Esophagus squamous epithelium (tissue), 4 donors: ENCODE measurements around the gene ZNF548.

Experiments
- CTCF ChIP-seq, 6 experiments: fragments of 450-650 bp in 4 of 6; fragments of 200-600 bp in 2 of 6; sonication (generic) in 2 of 6; IDR thresholded peaks; one replicate each; pipeline ENCODE4 v1.5.1; 2016 to 2019; ENCODE audit warnings: antibody characterized with exemption in 6 of 6, mild to moderate bottlenecking in 4 of 6, moderate library complexity in 4 of 6
- POLR2A ChIP-seq, 4 donors: fragments of 450-650 bp; IDR thresholded peaks; one replicate each; pipeline ENCODE4 v1.6.1; 2017; ENCODE audit warnings: antibody characterized with exemption in 4 of 4, mild to moderate bottlenecking in 4 of 4, moderate library complexity in 3 of 4

- no peak for TF ChIP-seq CTCF (IDR thresholded peaks at IDR 0.05)
- peak in 1 of 4 donors; percentile 14 for TF ChIP-seq POLR2A (IDR thresholded peaks at IDR 0.05)
These were observed 21.4 kb downstream of the ZNF548 start, which contains the start of gene ZNF17 for GRCh38 chr19:57410877-57411671.
